ENCODE measurements around the gene CXCR5.

- TF ChIP-seq FOXM1 (IDR thresholded peaks at IDR 0.05; ENCODE audit: borderline replicate concordance), result no peak
- TF ChIP-seq SUZ12 (IDR thresholded peaks at IDR 0.05), result no peak
- no peak for TF ChIP-seq CTBP1 (IDR thresholded peaks at IDR 0.05; ENCODE audit: borderline replicate concordance)
- no peak for TF ChIP-seq ZNF384 (IDR thresholded peaks at IDR 0.05)
- TF ChIP-seq SP1 (IDR thresholded peaks at IDR 0.05), result no peak
- TF ChIP-seq ELF4 (IDR thresholded peaks at IDR 0.05), result no peak
- no peak for TF ChIP-seq FOXK2 (IDR thresholded peaks at IDR 0.05)
- TF ChIP-seq BHLHE40 (IDR thresholded peaks at IDR 0.05; ENCODE audit: borderline replicate concordance), result no peak
- no peak for TF ChIP-seq TARDBP (IDR thresholded peaks at IDR 0.05)
- TF ChIP-seq PKNOX1 (IDR thresholded peaks at IDR 0.05), result no peak
These were observed 51.7 kb downstream of the CXCR5 start for GRCh38 chr11:118935376-118935775.

Measured in HEK293T (cell line).